Left lung (tissue), 10 donors: ENCODE results near the gene OSER1. TPM values are rescaled to one million over a fixed set of nuclear protein-coding genes. Genes with fewer than 3 reads are reported as not detected.

Experiments
- ATAC-seq: fragments of 200-7000 bp; cut with Tn5 transposase; one replicate; pipeline ENCODE4 v1.9.1; 2020; ENCODE audit warnings: moderate library complexity
- DNase-seq, 4 donors: peaks; one replicate each; pipeline ENCODE4 v3.0.0-alpha.2; 2013 to 2020
- H3K27ac ChIP-seq, 2 donors: fragments of 200-600 bp; sonication (generic) in 1 of 2; one replicate each; pipeline versions ENCODE4 v1.5.0 to v1.8.0; 2020 to 2021
- H3K27me3 ChIP-seq, 2 donors: fragments of 200-600 bp; sonication (generic) in 1 of 2; one replicate each; pipeline versions ENCODE4 v1.5.0 to v1.8.0; 2020 to 2021
- H3K36me3 ChIP-seq, 2 donors: fragments of 200-600 bp; sonication (generic) in 1 of 2; one replicate each; pipeline versions ENCODE4 v1.5.0 to v1.8.0; 2020 to 2021
- H3K4me1 ChIP-seq, 2 donors: fragments of 200-600 bp; one replicate each; pipeline ENCODE4 v1.8.0; 2021
- H3K4me3 ChIP-seq, 2 donors: fragments of 200-600 bp; sonication (generic) in 1 of 2; one replicate each; pipeline versions ENCODE4 v1.5.0 to v1.8.0; 2020 to 2021; ENCODE audit warnings: mild to moderate bottlenecking in 1 of 2
- H3K9me3 ChIP-seq, 2 donors: fragments of 200-600 bp; sonication (generic) in 1 of 2; one replicate each; pipeline versions ENCODE4 v1.5.0 to v1.8.0; 2020 to 2021
- CTCF ChIP-seq, 2 donors: fragments of 200-600 bp; sonication (generic) in 1 of 2; IDR thresholded peaks; one replicate each; pipeline versions ENCODE4 v1.5.0 to v1.8.0; 2021; ENCODE audit warnings: antibody characterized with exemption in 2 of 2
- intact Hi-C, 2 donors: fragments of 100-400 bp; cut with DNase I; formaldehyde crosslinking; loops; one replicate each; pipeline versions ENCODE4 v1.11.2 to v1.14.2; 2022
- polyA plus RNA-seq, 6 donors: library from polyadenylated mRNA; unstranded; fragments of 120-200 nt; gene quantifications; one replicate each; pipeline ENCODE4 v1.2.1, GENCODE V29; 2013; ENCODE audit not compliant: insufficient read length in 6 of 6
- total RNA-seq, 2 donors: library from RNA; stranded (reverse); fragmentation: NEBNext Ultra II Directional; extraction: Animal tissue kit (Norgen Biotek cat#: 25700); gene quantifications; one replicate each; pipeline ENCODE4 v1.2.1, GENCODE V29; 2021
- donor health status: DM: no; HTN: yes; CAD: no.
- donor health status: DM: no; HTN: no; CAD: no.

The OSER1 gene
- total and polyA plus RNA-seq, 8 donors = 22.3 to 44.8 (median 36.8) TPM

GRCh38 chr20:44217342-44218092, 6.9 kb upstream of the OSER1 start:
- peak; percentile 86 to 87 for TF ChIP-seq CTCF (IDR thresholded peaks at IDR 0.05)
- H3K27ac ChIP-seq = no peak overlapping the region
- no peaks in the 10 kb centered on the region for H3K36me3 ChIP-seq
- no peak overlapping the region for H3K4me3 ChIP-seq
- ATAC-seq (peak; percentile 93), DNase-seq (peak in 3 of 4 donors; percentile 70 to 80 (median 73))
- no peaks in the 10 kb centered on the region for H3K27me3 ChIP-seq
- H3K9me3 ChIP-seq = no peaks in the 10 kb centered on the region
- intact Hi-C loops = loop anchor here in 1 of 2 donors (5.0 to 10.0 kb wide), 3 partner anchors 95 to 247 kb away; partner anchors contain the start of gene FITM2
- H3K4me1 ChIP-seq = peaks cover 0 to 24% of the 10 kb centered on the region in 2 donors

- peak; percentile 41 to 86 (median 71) for DNase-seq
- Histone ChIP-seq H3K4me3 (no peak overlapping the region), H3K27me3 (no peaks in the 10 kb centered on the region), H3K36me3 (no peaks in the 10 kb centered on the region), H3K9me3 (no peaks in the 10 kb centered on the region), H3K4me1 (peaks cover 8 to 38% of the 10 kb centered on the region in 2 donors), H3K27ac (no peak overlapping the region)
- intact Hi-C loops = loop anchor here in 1 of 2 donors (5.0 to 10.0 kb wide), 3 partner anchors 97 to 250 kb away; partner anchors contain the start of gene FITM2
- peak; percentile 67 to 74 for TF ChIP-seq CTCF (IDR thresholded peaks at IDR 0.05)
- no peak for ATAC-seq
These were observed 4.6 kb upstream of the OSER1 start for GRCh38 chr20:44215125-44215524.

- intact Hi-C loops = loop anchor here in 1 of 2 donors (10.0 kb wide), 2 partner anchors 172 to 252 kb away; no protein-coding TSS in a partner anchor
- TF ChIP-seq CTCF (IDR thresholded peaks at IDR 0.05) = no peak
These were observed 2.2 kb upstream of the OSER1 start for GRCh38 chr20:44212792-44213191.

GRCh38 chr20:44211177-44212039, 837 bp upstream of the OSER1 start:
- H3K27me3 ChIP-seq = no peaks in the 10 kb centered on the region
- intact Hi-C loops = loop anchor here in 1 of 2 donors (10.0 kb wide), 2 partner anchors 173 to 253 kb away; no protein-coding TSS in a partner anchor
- H3K27ac ChIP-seq = peak overlapping the region; percentile 96 to 97
- DNase-seq (peak in 1 of 4 donors; percentile 34), ATAC-seq (no peak)
- peaks cover 27 to 55% of the 10 kb centered on the region in 2 donors for H3K4me1 ChIP-seq
- TF ChIP-seq CTCF (IDR thresholded peaks at IDR 0.05) = no peak
- no peaks in the 10 kb centered on the region for H3K9me3 ChIP-seq
- peaks cover 0 to 5% of the 10 kb centered on the region in 2 donors for H3K36me3 ChIP-seq
- peak overlapping the region; percentile 57 to 98 for H3K4me3 ChIP-seq

More at GRCh38 chr20:44212792-44213191, 2.2 kb upstream of the OSER1 start:
- Histone ChIP-seq H3K36me3 (no peaks in the 10 kb centered on the region), H3K4me3 (no peak overlapping the region), H3K27ac (no peak overlapping the region), H3K9me3 (no peaks in the 10 kb centered on the region), H3K27me3 (no peaks in the 10 kb centered on the region), H3K4me1 (peaks cover 21 to 48% of the 10 kb centered on the region in 2 donors)
- no peak for DNase-seq
- no peak for ATAC-seq
